OCI-LY1 (cell line): ENCODE measurements around the gene OSBPL3.

Experiments
- CTCF ChIP-seq: fragments of 200-600 bp; sonication (generic), shearing (Covaris generic); IDR thresholded peaks from 2 replicates; pipeline ENCODE4 v1.5.1; 2017; ENCODE audit warnings: mild to moderate bottlenecking, antibody characterized with exemption, low read length, moderate library complexity, mixed read lengths
- EZH2 ChIP-seq: fragments of 200-600 bp; sonication (generic), shearing (Covaris generic); IDR thresholded peaks from 2 replicates; pipeline ENCODE4 v1.8.0; 2017; ENCODE audit warnings: borderline replicate concordance, mixed run types, mild to moderate bottlenecking, antibody characterized with exemption, low read length, moderate library complexity, mixed read lengths

GRCh38 chr7:24995466-24995865 is 15.5 kb upstream of the OSBPL3 start:
- TF ChIP-seq CTCF (no peak), EZH2 (no peak)
